Cardiac muscle cell (in vitro differentiated cells and primary cell): Measurements from ENCODE around the gene ITGB2. TPM values are rescaled to one million over a fixed set of nuclear protein-coding genes. Genes with fewer than 3 reads are reported as not detected.

Experiments
- DNase-seq, 2 donors: peaks; one replicate each; pipeline versions ENCODE4 v3.0.0 to v3.0.0-alpha.2; 2010 to 2017; ENCODE audit warnings: low read depth in 1 of 2, low spot score in 1 of 2
- H3K27ac ChIP-seq: fragments of 200-600 bp; sonication (generic); 2 replicates; pipeline ENCODE4 v1.5.1; 2016
- H3K27me3 ChIP-seq: fragments of 200-600 bp; sonication (generic); 2 replicates; pipeline ENCODE4 v1.6.0; 2016; ENCODE audit warnings: control low read depth
- H3K36me3 ChIP-seq: fragments of 200-600 bp; sonication (generic); 2 replicates; pipeline ENCODE4 v1.5.1; 2016; ENCODE audit warnings: control low read depth
- H3K4me1 ChIP-seq: fragments of 200-600 bp; sonication (generic); 2 replicates; pipeline ENCODE4 v1.8.1; 2017; ENCODE audit warnings: low read depth, mild to moderate bottlenecking, mixed run types
- H3K4me3 ChIP-seq: fragments of 200-600 bp; sonication (generic); 2 replicates; pipeline ENCODE4 v1.5.1; 2016; ENCODE audit warnings: mild to moderate bottlenecking
- H3K9me3 ChIP-seq: fragments of 200-600 bp; sonication (generic); 2 replicates; pipeline ENCODE4 v1.5.1; 2017; ENCODE audit warnings: low read depth, mild to moderate bottlenecking, control low read depth
- CTCF ChIP-seq: IDR thresholded peaks from 2 replicates; pipeline ENCODE4 v1.5.1; 2012; ENCODE audit warnings: low read depth, mild to moderate bottlenecking, low read length
- polyA plus RNA-seq: library from polyadenylated mRNA; unstranded; fragments of >200 nt; fragmentation: Nextera tagmentation; extraction: Ambion mirVana; gene quantifications from 2 replicates; pipeline ENCODE4 v1.2.1, GENCODE V29; 2016
- total RNA-seq: library from RNA; depleted of rRNA; stranded (reverse); fragments of >200 nt; gene quantifications from 2 replicates; pipeline ENCODE4 v1.2.3, GENCODE V29; 2016

The ITGB2 gene
- total and polyA plus RNA-seq, 2 experiments from 2014 or later: 0.27 to 0.57 TPM

GRCh38 chr21:44946254-44947041 lies 25.7 kb upstream of the ITGB2 start:
- Histone ChIP-seq H3K9me3 (no peaks in the 10 kb centered on the region), H3K4me1 (peaks cover 4% of the 10 kb centered on the region), H3K27ac (no peak overlapping the region), H3K36me3 (peaks cover 6% of the 10 kb centered on the region), H3K4me3 (no peak overlapping the region), H3K27me3 (no peaks in the 10 kb centered on the region)
- DNase-seq: no peak
- no peak for TF ChIP-seq CTCF

DNA sequence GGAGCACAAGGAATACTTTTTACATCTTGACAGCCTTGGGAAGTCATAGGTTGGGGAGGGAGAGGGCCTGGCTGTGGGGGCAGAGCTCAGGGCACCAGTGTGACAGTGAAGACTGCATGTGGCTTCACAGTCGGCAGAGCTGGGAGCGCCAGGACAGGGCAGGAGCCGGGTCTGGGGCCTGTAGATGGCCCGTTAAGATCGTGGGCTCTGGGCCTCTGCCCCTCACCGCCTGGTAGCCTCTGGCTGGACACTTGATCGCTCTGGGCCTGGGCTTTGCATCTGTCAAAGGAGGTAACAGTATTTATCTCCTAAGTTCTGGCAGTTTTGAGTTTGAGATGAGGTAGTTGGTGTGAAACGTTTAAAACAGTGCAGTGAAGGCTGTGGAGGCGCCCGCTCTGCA lies 23.9 kb upstream of the ITGB2 start:
- Histone ChIP-seq H3K36me3 (peaks cover 6% of the 10 kb centered on the region), H3K9me3 (no peaks in the 10 kb centered on the region), H3K27ac (no peak overlapping the region), H3K4me1 (peaks cover 9% of the 10 kb centered on the region), H3K4me3 (no peak overlapping the region), H3K27me3 (no peaks in the 10 kb centered on the region)
- TF ChIP-seq CTCF: no peak
- no peak for DNase-seq

DNA sequence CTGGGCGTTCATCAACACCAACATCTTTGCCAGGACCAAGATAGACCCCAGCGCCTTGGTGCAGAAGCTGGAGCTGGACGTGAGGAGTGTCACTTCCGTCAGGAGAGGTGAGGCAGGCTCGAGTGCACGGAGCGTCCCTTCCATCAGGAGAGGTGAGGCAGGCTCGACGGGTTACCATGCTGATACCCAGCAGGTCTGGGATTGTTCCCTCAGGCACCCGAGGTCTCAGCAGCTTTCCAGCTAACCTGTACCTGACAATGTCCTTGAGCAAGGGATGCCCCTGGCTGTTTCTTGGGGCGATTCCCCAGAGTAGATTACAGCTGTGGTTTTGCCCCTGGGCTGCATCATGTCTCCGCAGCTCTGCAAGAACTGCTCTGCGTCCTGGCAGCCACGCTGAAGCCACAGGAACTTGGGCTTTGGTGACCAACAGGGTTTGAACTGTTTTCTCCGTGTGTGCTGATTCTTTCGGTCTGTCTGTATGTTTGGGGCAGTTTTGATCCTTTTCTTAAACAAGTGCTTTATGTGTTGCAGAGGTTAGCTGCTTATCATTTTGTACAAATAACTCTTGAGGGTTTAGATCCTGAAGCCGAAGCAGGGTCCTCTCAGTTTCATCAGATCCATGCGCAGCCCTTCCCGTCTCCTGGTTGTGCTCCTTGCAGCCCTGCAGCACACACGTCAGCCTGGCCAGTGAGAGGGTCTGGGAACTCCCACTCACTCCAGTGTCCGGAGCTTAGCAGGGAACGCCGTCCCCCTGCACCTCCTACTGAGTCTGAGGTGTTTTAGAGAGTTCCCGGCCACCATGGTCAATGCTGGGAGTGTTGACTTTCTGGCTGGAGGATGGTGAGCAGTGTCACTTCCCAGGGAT lies 23.2 kb upstream of the ITGB2 start:
- Histone ChIP-seq H3K4me3 (no peak overlapping the region), H3K4me1 (peaks cover 9% of the 10 kb centered on the region), H3K9me3 (no peaks in the 10 kb centered on the region), H3K27ac (no peak overlapping the region), H3K27me3 (no peaks in the 10 kb centered on the region), H3K36me3 (peaks cover 6% of the 10 kb centered on the region)
- DNase-seq: no peak
- no peak for TF ChIP-seq CTCF

DNA sequence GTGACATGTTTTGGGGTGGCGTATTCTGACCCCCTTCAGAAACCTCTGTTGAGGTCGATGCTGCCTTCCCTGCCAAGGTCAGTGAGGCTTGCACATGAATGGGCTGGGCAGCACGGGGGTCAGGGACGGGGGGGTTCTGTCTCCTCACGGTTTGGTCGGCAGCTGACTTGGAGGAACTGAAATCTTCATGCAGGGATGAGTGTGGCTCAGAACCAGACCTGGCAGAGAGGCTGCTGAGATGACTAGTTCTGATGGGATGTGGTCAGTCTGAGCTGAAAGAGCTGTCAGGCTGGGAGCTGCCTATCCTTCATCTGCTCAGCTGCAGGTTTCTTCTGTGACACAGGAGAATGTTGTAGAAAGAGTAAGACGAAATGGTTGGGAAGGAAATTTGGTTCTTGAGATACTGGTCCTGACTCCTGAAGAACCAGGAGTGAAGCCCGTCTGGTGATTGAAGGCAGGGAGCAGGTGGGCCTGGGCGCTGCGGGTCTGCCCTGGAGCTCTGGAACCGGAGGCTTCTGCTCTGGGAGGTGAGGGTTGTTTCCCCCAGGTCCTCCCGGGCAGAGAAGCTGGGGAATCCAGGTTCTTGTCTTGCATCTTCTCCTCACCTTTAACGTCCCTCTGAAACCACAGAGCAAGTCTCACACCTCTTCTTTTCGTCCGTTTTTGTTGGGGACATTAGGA lies 22.4 kb upstream of the ITGB2 start:
- no peak for DNase-seq
- H3K27ac ChIP-seq: no peak overlapping the region
- no peak overlapping the region for H3K4me3 ChIP-seq
- TF ChIP-seq CTCF: no peak
- H3K27me3 ChIP-seq: no peaks in the 10 kb centered on the region
- H3K36me3 ChIP-seq: peaks cover 6% of the 10 kb centered on the region
- peaks cover 9% of the 10 kb centered on the region for H3K4me1 ChIP-seq
- no peaks in the 10 kb centered on the region for H3K9me3 ChIP-seq

- H3K27ac ChIP-seq: no peak overlapping the region
- H3K27me3 ChIP-seq: no peaks in the 10 kb centered on the region
- DNase-seq: no peak
- no peak for TF ChIP-seq CTCF
- H3K36me3 ChIP-seq: peaks cover 6% of the 10 kb centered on the region
- peaks cover 9% of the 10 kb centered on the region for H3K4me1 ChIP-seq
- no peaks in the 10 kb centered on the region for H3K9me3 ChIP-seq
- H3K4me3 ChIP-seq: no peak overlapping the region
Measured at GRCh38 chr21:44942566-44942965, 21.9 kb upstream of the ITGB2 start.
